Measurements from ENCODE around the gene JARID2.

Gene JARID2

GRCh38 chr6:15245361-15246216, at the start of gene JARID2:
Gene JARID2, plus strand, starts transcription at chr6:15246069. Its CDS starts 471 bp downstream, at chr6:15246540.
- peak; percentile 80 for DNase-seq

GRCh38 chr6:15200087-15200486, 45.8 kb upstream of the JARID2 start:
- DNase-seq = no peak

GRCh38 chr6:15205321-15205720, 40.5 kb upstream of the JARID2 start:
- DNase-seq = no peak

- no peak for DNase-seq
Measured at GRCh38 chr6:15206887-15207286, 39.0 kb upstream of the JARID2 start.

- DNase-seq = no peak
Measured at GRCh38 chr6:15207923-15208322, 37.9 kb upstream of the JARID2 start.

- no peak for DNase-seq
Measured at GRCh38 chr6:15213838-15214400, 31.9 kb upstream of the JARID2 start.

- no peak for DNase-seq
Measured at GRCh38 chr6:15218401-15218800, 27.5 kb upstream of the JARID2 start.

- DNase-seq = no peak
Measured at GRCh38 chr6:15220062-15220461, 25.8 kb upstream of the JARID2 start.

- no peak for DNase-seq
Measured at GRCh38 chr6:15227827-15228318, 18.0 kb upstream of the JARID2 start.

- no peak for DNase-seq
Measured at GRCh38 chr6:15230827-15231226, 15.0 kb upstream of the JARID2 start.

GRCh38 chr6:15232836-15233510, 12.9 kb upstream of the JARID2 start:
- no peak for DNase-seq

- no peak for DNase-seq
Measured at GRCh38 chr6:15234068-15234758, 11.7 kb upstream of the JARID2 start.

GRCh38 chr6:15239616-15240364, 6.1 kb upstream of the JARID2 start:
- no peak for DNase-seq

- DNase-seq = no peak
Measured at GRCh38 chr6:15242503-15242902, 3.4 kb upstream of the JARID2 start.

- DNase-seq = no peak
Measured at GRCh38 chr6:15242937-15243614, 2.8 kb upstream of the JARID2 start.

GRCh38 chr6:15243910-15244619, 1.8 kb upstream of the JARID2 start:
- DNase-seq = no peak

GRCh38 chr6:15244620-15245360, 1.1 kb upstream of the JARID2 start:
- no peak for DNase-seq

GRCh38 chr6:15246217-15246665, 372 bp downstream of the JARID2 start:
- DNase-seq = no peak

GRCh38 chr6:15246666-15247499, 1.0 kb downstream of the JARID2 start:
- DNase-seq = no peak

Measured in GOT3 (cell line).